Measurements from ENCODE around the gene RYR3. TPM values are rescaled to one million over a fixed set of nuclear protein-coding genes. Genes with fewer than 3 reads are reported as not detected.

RYR3 gene
- total and polyA plus RNA-seq, 10 of the 15 experiments (the other 5 are each of a cell fraction or from before 2014, with no cell fraction given) = under 0.01 to 0.44 (median 0.16) TPM; not detected in 5

- 31% methylated on average over 13 of the region's 13 CpGs for WGBS (ENCODE audit: insufficient coverage, insufficient replicate concordance, low lambda C conversion rate, missing lambda C conversion rate)
- FAIRE-seq = no peak
- ChIA-PET RAD21 (ENCODE audit: unreplicated experiment) (no interaction called here), SMC1A (ENCODE audit: uncharacterized antibody, unreplicated experiment) (no interaction called here), CTCF (no interaction called here), POLR2A (no interaction called here)
- no peak for DNase-seq (ENCODE audit: low read depth, low spot score)
- no peak overlapping the region for H3K4me3 ChIP-seq
- TF ChIP-seq BCL11A (IDR thresholded peaks at IDR 0.05; ENCODE audit: low read depth, low read length) (no peak), MEF2A (IDR thresholded peaks at IDR 0.05; ENCODE audit: insufficient read depth, low read depth, low read length) (no peak), KDM1A (IDR thresholded peaks at IDR 0.05; ENCODE audit: borderline replicate concordance) (no peak), SMARCA5 (IDR thresholded peaks at IDR 0.05) (no peak), CEBPB (IDR thresholded peaks at IDR 0.05; ENCODE audit: borderline replicate concordance in 1 of 2, low read depth in 2 of 2, low read length in 2 of 2) (no peak), JUNB (IDR thresholded peaks at IDR 0.05) (no peak), SREBF1 (IDR thresholded peaks at IDR 0.05; ENCODE audit: low read length) (no peak), EZH2 (IDR thresholded peaks at IDR 0.05; ENCODE audit: borderline replicate concordance, control insufficient read depth, low read depth, low read length) (no peak)
- TF ChIP-seq, protein P1, sequence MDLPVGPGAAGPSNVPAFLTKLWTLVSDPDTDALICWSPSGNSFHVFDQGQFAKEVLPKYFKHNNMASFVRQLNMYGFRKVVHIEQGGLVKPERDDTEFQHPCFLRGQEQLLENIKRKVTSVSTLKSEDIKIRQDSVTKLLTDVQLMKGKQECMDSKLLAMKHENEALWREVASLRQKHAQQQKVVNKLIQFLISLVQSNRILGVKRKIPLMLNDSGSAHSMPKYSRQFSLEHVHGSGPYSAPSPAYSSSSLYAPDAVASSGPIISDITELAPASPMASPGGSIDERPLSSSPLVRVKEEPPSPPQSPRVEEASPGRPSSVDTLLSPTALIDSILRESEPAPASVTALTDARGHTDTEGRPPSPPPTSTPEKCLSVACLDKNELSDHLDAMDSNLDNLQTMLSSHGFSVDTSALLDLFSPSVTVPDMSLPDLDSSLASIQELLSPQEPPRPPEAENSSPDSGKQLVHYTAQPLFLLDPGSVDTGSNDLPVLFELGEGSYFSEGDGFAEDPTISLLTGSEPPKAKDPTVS (IDR thresholded peaks at IDR 0.05; ENCODE audit: low read depth, low read length) = no peak
- no peaks in the 10 kb centered on the region for H4K20me1 ChIP-seq (ENCODE audit: control insufficient read depth, insufficient read depth)
- no peaks in the 10 kb centered on the region for H3K9me3 ChIP-seq (replicated peaks; ENCODE audit: control insufficient read depth, insufficient read depth, low read length)
- H2AFZ ChIP-seq (ENCODE audit: control insufficient read depth, low read depth, low read length) = no peak overlapping the region
- H3K79me2 ChIP-seq (ENCODE audit: control insufficient read depth, insufficient read depth, low read length) = no peaks in the 10 kb centered on the region
- H3K4me1 ChIP-seq (ENCODE audit: control insufficient read depth, insufficient read depth, low read length) = no peaks in the 10 kb centered on the region
- BruUV-seq (replicated peaks) = no TSS peak
- H3K4me2 ChIP-seq (ENCODE audit: control insufficient read depth, insufficient read depth) = no peak overlapping the region
- in situ Hi-C loops (cut with MboI) (no loop called here), intact Hi-C loops (cut with micrococcal nuclease; ENCODE audit: unreplicated experiment) (no loop called here)
- H3K36me3 ChIP-seq (ENCODE audit: control insufficient read depth in 2 of 2, insufficient read depth in 2 of 2, low read length in 1 of 2) = no peaks in the 10 kb centered on the region
- no peak overlapping the region for H3K27ac ChIP-seq (ENCODE audit: control insufficient read depth, insufficient read depth)
- no peak overlapping the region for H3K9ac ChIP-seq (ENCODE audit: control insufficient read depth, insufficient read depth, low read length)
- H3K27me3 ChIP-seq (replicated peaks in 1 of 2; ENCODE audit: control insufficient read depth in 2 of 2, insufficient read depth in 2 of 2, low read length in 1 of 2) = no peaks in the 10 kb centered on the region
- ATAC-seq = no peak
Measured at GRCh38 chr15:33757516-33758232, 446.9 kb downstream of the RYR3 start.
